GM12872 (cell line): ENCODE results near the gene DDX46.

Source experiments
- TF ChIP-seq, protein P1 (sequence below): IDR thresholded peaks from 3 replicates; pipeline ENCODE4 v1.5.1; 2011; ENCODE audit warnings: low read depth, mild to moderate bottlenecking, low read length, moderate library complexity; ENCODE audit not compliant: insufficient read depth

DDX46 gene

DNA sequence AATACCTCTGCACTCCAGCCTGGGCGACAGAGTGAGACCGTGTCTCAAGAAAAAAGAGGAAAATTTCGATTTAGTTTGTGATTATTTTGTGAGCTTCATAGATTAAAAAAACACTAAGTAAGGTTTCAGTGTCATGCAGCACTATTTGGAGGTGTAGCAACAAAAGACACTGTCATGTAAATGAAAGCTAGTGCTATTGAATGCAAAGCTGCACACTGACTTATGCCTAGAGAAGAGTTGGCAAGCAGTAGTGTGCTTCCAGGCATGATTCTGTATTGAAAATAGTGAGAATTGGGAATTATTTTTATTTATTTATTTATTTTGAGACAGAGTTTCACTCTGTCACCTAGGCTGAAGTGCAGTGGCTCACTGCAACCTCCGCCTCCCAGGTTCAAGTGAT is 34.5 kb downstream of the DDX46 start:
- TF ChIP-seq, protein P1, sequence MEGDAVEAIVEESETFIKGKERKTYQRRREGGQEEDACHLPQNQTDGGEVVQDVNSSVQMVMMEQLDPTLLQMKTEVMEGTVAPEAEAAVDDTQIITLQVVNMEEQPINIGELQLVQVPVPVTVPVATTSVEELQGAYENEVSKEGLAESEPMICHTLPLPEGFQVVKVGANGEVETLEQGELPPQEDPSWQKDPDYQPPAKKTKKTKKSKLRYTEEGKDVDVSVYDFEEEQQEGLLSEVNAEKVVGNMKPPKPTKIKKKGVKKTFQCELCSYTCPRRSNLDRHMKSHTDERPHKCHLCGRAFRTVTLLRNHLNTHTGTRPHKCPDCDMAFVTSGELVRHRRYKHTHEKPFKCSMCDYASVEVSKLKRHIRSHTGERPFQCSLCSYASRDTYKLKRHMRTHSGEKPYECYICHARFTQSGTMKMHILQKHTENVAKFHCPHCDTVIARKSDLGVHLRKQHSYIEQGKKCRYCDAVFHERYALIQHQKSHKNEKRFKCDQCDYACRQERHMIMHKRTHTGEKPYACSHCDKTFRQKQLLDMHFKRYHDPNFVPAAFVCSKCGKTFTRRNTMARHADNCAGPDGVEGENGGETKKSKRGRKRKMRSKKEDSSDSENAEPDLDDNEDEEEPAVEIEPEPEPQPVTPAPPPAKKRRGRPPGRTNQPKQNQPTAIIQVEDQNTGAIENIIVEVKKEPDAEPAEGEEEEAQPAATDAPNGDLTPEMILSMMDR, result no peak

DNA sequence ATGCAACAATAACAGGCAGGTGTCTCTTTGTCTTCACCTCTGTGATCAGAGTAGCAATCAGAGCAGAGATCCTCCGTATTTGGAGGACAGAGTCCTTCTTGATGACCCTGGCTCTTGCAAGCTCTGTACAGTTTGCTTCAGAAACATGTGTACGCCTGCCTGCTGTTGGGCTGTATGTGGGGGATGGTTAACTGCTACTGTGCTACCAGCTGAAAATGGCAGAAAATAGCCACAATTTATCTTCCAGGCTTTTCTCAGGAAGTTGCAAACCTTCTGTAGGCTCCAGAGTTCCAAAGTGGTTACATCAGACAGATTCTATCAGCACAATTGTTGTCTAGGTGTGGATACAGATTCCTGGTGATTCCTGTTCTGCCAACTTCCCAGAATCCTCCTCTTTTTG is 35.5 kb downstream of the DDX46 start:
- TF ChIP-seq, protein P1, result no peak

DNA sequence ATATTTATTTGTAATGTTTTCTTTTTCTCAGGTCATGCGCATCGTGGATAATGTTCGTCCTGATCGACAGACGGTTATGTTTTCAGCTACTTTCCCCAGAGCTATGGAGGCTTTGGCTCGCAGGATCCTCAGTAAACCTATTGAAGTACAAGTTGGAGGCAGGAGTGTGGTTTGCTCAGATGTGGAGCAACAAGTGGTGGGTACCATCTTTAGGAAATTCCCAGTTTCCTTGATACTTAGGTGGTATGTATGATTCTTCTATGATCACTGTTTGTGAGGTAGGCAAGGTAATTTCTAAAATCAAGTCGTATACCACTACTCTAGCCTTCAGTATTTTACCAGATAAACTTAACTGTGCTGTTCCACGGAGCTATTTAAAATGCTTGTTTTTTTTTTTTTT is 36.2 kb downstream of the DDX46 start:
- TF ChIP-seq, protein P1, result no peak

DNA sequence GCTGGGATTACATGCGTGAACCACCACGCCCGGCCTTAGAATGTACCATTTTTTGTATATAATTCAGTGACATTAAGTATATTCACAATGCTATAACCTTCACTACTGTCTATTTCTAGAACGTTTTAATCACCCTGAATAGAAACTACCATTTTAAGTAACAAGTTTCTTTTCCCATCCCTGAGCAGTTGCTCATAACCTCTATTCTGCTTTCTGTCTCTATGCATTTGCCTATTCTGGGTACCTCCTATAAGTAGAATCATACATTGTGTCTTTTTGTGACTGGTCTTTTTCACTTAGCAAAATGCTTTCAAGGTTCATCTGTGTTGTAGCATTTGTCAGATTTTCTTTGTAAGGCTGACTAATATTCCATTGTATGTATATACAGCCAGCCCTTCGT is 39.9 kb downstream of the DDX46 start:
- TF ChIP-seq, protein P1, result no peak

DNA sequence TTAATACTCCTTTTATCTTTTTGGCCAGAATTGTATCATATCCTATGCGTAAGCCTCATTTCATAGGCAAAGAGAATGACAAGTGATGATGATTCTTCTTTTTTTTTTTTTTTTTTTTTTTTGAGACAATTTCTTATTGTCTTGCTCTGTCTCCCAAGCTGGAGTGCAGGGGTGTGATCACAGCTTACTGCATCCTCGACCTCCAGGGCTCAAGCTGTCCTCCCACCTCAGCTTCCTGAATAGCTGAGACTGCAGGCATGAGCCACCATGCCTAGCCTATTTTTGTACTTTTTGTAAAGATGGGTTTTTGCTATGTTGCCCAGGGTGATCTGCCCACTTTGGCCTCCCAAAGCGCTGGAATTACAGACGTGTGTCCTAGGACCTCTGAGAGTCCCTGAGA is 45.2 kb downstream of the DDX46 start:
- TF ChIP-seq, protein P1, result no peak

DNA sequence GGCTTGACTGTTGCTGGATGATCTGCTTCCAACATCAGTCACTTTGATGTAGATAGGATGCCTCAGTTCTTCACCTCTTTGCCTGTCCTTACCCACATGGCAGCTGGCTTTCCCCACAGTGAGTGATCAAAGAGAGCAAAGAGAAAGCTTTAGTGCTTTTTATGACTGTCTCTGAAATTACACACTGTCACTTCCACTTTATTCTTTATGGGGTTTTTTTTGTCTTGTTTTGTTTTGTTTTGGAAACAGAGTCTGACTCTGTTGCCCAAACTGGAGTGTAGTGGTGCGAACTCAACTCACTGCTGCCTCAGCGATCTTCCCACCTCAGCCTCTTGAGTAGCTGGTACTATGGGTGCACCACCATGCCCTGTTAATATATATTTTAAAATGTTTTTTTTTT is 54.8 kb downstream of the DDX46 start:
- TF ChIP-seq, protein P1, result no peak

DNA sequence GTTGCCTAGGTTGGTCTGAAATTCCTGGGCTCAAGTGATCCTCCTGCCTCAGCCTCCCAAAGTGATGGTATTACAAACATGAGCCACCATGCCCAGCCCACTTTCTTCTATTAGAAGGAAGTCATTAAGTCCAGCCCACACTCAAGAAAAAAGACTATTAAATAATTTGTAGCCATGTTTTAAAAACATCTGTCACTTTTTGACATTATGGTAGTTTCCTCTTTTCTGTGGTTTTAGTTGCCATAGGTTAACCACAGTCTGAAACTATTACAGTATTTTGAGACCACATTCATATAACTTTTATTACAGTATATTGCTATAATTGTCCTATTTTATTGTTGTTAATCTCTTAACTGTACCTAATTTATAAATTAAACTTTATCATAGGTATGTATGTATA is 55.2 kb downstream of the DDX46 start:
- TF ChIP-seq, protein P1, result no peak

DNA sequence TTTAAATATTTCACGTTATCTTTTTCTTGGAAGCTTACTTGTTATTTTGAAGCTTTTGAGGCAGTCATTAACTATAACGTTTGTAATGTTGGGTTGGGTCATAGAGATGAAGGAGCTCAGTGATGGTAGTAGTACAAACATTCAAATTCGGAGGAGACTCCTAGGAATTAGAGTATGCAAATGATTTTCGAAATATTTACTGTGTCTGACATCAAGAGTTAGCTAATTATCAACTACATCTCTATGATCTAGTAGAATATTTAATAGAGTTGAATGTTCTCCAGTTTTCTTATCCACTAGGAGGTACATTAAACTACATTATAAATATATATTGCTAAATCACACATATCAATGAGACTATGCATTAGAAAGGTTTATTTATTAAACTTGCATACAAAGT is 58.4 kb downstream of the DDX46 start:
- TF ChIP-seq, protein P1, result no peak
